ENCODE results near the gene PRAMEF1.

Gene PRAMEF1

DNA sequence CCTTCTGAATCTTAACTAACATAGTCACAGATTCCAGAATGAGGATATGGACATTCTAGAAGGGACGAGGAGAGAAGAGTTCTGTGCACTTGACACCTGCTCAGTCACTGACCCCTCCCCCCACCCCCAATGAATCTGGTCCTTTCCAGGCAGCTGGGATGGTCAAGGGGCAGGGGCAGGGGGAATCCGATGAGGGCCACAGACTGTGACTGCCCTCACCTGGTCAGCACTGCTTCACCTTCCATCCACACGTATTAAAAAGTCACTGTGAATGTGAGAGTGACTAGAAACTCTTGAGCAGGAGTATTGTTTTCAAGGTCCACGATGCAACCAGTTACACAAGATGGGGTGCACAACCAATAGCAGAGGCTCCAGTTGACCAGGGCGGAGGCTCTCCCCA lies 27.2 kb upstream of the PRAMEF1 start:
- in situ Hi-C loops (cut with HindIII; ENCODE audit: low sequenced_read_pairs), result no loop called here
- DNase-seq (ENCODE audit: low read depth, low spot score), result no peak
- TF ChIP-seq, protein P1, sequence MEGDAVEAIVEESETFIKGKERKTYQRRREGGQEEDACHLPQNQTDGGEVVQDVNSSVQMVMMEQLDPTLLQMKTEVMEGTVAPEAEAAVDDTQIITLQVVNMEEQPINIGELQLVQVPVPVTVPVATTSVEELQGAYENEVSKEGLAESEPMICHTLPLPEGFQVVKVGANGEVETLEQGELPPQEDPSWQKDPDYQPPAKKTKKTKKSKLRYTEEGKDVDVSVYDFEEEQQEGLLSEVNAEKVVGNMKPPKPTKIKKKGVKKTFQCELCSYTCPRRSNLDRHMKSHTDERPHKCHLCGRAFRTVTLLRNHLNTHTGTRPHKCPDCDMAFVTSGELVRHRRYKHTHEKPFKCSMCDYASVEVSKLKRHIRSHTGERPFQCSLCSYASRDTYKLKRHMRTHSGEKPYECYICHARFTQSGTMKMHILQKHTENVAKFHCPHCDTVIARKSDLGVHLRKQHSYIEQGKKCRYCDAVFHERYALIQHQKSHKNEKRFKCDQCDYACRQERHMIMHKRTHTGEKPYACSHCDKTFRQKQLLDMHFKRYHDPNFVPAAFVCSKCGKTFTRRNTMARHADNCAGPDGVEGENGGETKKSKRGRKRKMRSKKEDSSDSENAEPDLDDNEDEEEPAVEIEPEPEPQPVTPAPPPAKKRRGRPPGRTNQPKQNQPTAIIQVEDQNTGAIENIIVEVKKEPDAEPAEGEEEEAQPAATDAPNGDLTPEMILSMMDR (IDR thresholded peaks at IDR 0.05; ENCODE audit: low read depth, low read length), result no peak
- H3K4me3 ChIP-seq (ENCODE audit: low read depth, low read length), result no peak overlapping the region

GRCh38 chr1:12769031-12769430 lies 22.2 kb upstream of the PRAMEF1 start:
- in situ Hi-C loops (cut with HindIII; ENCODE audit: low sequenced_read_pairs), result no loop called here
- H3K4me3 ChIP-seq (ENCODE audit: low read depth, low read length), result no peak overlapping the region
- DNase-seq (ENCODE audit: low read depth, low spot score), result no peak
- TF ChIP-seq, protein P1 (IDR thresholded peaks at IDR 0.05; ENCODE audit: low read depth, low read length), result no peak

DNA sequence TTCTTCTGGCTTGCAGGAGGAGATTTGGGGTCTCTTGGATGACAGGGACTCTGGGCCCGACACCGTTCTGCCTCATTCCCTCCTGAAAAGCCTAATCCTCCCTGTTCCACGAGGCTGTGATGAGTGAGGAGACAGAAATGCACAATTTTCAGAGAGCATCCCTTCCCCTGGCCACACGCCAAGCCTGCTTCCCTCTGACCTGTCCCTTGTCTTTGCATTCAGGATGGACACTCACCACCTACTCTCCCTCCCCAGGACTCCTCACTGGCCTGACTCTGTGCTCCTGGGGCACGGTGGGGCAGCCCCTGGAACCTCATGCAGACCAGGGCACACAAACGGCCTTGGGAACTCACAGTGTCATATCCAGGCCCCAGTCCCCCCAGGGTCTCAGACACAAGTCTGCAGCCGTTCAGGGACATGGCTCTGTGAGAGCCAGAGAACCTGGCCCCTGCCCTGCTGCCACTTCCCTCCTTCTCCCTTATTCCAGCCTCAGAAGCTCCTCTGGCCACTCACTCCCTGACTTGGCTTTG lies 21.2 kb upstream of the PRAMEF1 start:
- in situ Hi-C loops (cut with HindIII; ENCODE audit: low sequenced_read_pairs), result no loop called here
- DNase-seq (ENCODE audit: low read depth, low spot score), result no peak
- TF ChIP-seq, protein P1 (IDR thresholded peaks at IDR 0.05; ENCODE audit: low read depth, low read length), result no peak

DNA sequence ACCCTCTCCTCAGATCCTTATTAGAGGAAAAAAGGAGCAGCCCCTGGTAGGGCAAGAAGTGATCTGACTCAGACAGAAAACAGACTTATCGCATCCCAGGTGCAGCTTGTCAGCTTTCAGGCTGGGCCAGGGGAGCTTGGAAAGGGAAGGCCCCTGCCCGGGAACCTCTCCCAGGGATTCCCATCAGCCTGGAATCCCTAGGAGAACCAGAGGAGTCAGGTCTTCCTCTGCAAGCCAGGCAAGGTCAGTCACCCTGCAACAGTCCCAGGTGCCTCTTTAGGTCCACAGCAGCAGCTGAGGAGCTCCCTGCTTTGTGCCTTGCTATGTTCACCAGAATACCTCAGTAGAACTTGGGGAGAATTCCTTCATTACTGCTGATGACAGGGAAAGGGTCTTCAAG lies 20.6 kb upstream of the PRAMEF1 start:
- no peak for DNase-seq (ENCODE audit: low read depth, low spot score)
- in situ Hi-C loops (cut with HindIII; ENCODE audit: low sequenced_read_pairs), result no loop called here
- TF ChIP-seq, protein P1 (IDR thresholded peaks at IDR 0.05; ENCODE audit: low read depth, low read length), result no peak
- H3K4me3 ChIP-seq (ENCODE audit: low read depth, low read length), result no peak overlapping the region

More for the DNA sequence above, 21.2 kb upstream of the PRAMEF1 start:
- no peak overlapping the region for H3K4me3 ChIP-seq (ENCODE audit: low read depth, low read length)

DNA sequence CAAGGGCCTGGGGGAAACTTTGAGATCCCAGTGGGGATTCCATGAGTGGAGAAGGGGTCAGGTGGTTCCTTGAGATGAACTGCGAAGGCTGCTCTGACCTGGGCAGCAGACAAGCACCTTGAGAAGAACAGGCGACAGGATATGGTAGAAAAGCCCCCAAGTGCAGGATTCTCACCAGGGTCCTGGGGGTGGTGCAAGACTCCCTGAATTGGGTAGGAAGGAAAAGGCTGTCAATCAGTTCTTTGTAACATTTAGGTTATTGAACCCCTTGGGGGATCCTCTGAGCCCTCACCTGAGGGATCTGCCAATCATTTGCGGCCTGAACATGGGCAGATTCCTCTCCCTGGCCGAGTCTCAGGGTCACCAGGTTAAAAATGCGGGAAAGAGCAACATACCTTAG lies 20.0 kb upstream of the PRAMEF1 start:
- no peak for DNase-seq (ENCODE audit: low read depth, low spot score)
- in situ Hi-C loops (cut with HindIII; ENCODE audit: low sequenced_read_pairs), result no loop called here
- no peak overlapping the region for H3K4me3 ChIP-seq (ENCODE audit: low read depth, low read length)
- TF ChIP-seq, protein P1 (IDR thresholded peaks at IDR 0.05; ENCODE audit: low read depth, low read length), result no peak

- no peak overlapping the region for H3K4me3 ChIP-seq (ENCODE audit: low read depth, low read length)
- TF ChIP-seq, protein P1 (IDR thresholded peaks at IDR 0.05; ENCODE audit: low read depth, low read length), result no peak
- in situ Hi-C loops (cut with HindIII; ENCODE audit: low sequenced_read_pairs), result no loop called here
- DNase-seq (ENCODE audit: low read depth, low spot score), result no peak
Measured at GRCh38 chr1:12772520-12772919, 18.7 kb upstream of the PRAMEF1 start.

DNA sequence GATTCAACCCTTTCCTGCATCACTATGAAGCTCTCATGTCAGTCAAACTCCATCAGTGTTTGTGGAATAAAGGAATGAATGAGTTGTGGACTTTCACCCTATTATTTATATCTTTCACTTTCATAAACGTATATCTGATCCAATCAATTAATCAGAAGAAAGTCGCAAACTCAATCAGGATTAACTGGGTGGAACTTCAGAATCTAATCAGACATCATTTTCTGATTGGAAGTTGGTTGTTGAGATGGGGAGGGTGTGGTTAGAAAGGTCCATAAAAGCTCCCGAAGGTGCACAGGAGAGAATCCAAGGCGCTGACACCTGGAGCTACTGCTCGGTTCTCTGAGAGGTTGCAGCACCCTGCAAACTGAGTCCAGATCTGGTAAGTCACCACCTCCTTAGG lies 17.8 kb upstream of the PRAMEF1 start, which contains the start of gene PRAMEF12:
Gene PRAMEF12, plus strand, starts transcription at position 301 of the 400 bp plus-strand sequence. CDS start 1,130 bp downstream, outside the sequence.
- TF ChIP-seq, protein P1 (IDR thresholded peaks at IDR 0.05; ENCODE audit: low read depth, low read length), result no peak
- in situ Hi-C loops (cut with HindIII; ENCODE audit: low sequenced_read_pairs), result no loop called here
- no peak for DNase-seq (ENCODE audit: low read depth, low spot score)

More for the DNA sequence above, 17.8 kb upstream of the PRAMEF1 start, which contains the start of gene PRAMEF12:
- H3K4me3 ChIP-seq (ENCODE audit: low read depth, low read length), result no peak within 1 kb of the TSS
